ENCODE measurements around the gene RAB3A. TPM values are rescaled to one million over a fixed set of nuclear protein-coding genes. Genes with fewer than 3 reads are reported as not detected.

Gene RAB3A
- total and polyA plus RNA-seq, 9 of the 15 experiments (the other 6 are each of a cell fraction or from before 2014, with no cell fraction given) = 0.17 to 5.1 (median 0.90) TPM; not detected in 1

GRCh38 chr19:18205200-18205892 is 1.5 kb upstream of the RAB3A start (continued):
- TF ChIP-seq PKNOX1 (IDR thresholded peaks at IDR 0.05) = no peak
- TF ChIP-seq SUPT5H (IDR thresholded peaks at IDR 0.05) = no peak
- TF ChIP-seq KLF1 (tag; IDR thresholded peaks at IDR 0.05) = no peak
- TF ChIP-seq SOX6 (IDR thresholded peaks at IDR 0.05) = no peak
- no peak for TF ChIP-seq IRF1 (CRISPR knock-in tag; IDR thresholded peaks at IDR 0.05; ENCODE audit: borderline replicate concordance)
- TF ChIP-seq CCNT2 (IDR thresholded peaks at IDR 0.05; ENCODE audit: borderline replicate concordance, extremely low read depth, insufficient read length, low read depth, low read length) = peak; percentile 31
- no peak for TF ChIP-seq NFRKB (IDR thresholded peaks at IDR 0.05; ENCODE audit: low read depth)
- TF ChIP-seq CBFA2T3 (IDR thresholded peaks at IDR 0.05) = no peak
- TF ChIP-seq ZNF655 (CRISPR knock-in tag; IDR thresholded peaks at IDR 0.05) = no peak
- TF ChIP-seq MNT (conservative IDR thresholded peaks at IDR 0.05) = peak; percentile 55 to 74; a peak in 3 of 4 replicates
- no peak for TF ChIP-seq ZNF143 (CRISPR knock-in tag; IDR thresholded peaks at IDR 0.05)
- TF ChIP-seq ZFPM2 (CRISPR knock-in tag; IDR thresholded peaks at IDR 0.05) = no peak
- no peak for TF ChIP-seq GATAD2A (IDR thresholded peaks at IDR 0.05)
- TF ChIP-seq ZNF778 (CRISPR knock-in tag; IDR thresholded peaks at IDR 0.05) = no peak
- no peak for TF ChIP-seq TEAD4 (IDR thresholded peaks at IDR 0.05; ENCODE audit: low read length)
- no peak for TF ChIP-seq TEAD4 (CRISPR knock-in tag; IDR thresholded peaks at IDR 0.05; ENCODE audit: borderline replicate concordance)
- no peak for TF ChIP-seq ZNF134 (CRISPR knock-in tag; conservative IDR thresholded peaks at IDR 0.05)
- peak; percentile 24; the same call in 1 of the 2 replicates for TF ChIP-seq CREB1 (IDR thresholded peaks at IDR 0.05)
- no peak for TF ChIP-seq CREB1 (CRISPR knock-in tag; IDR thresholded peaks at IDR 0.05)
- TF ChIP-seq KLF10 (CRISPR knock-in tag; IDR thresholded peaks at IDR 0.05) = no peak
- TF ChIP-seq ASH1L (IDR thresholded peaks at IDR 0.05; ENCODE audit: borderline replicate concordance, low read depth, partially characterized antibody) = no peak
- no peak for TF ChIP-seq ETS1 (conservative IDR thresholded peaks at IDR 0.05; ENCODE audit: control insufficient read depth, low read depth, low read length)
- TF ChIP-seq NR1H2 (CRISPR knock-in tag; IDR thresholded peaks at IDR 0.05) = no peak
- no peak for TF ChIP-seq LEF1 (IDR thresholded peaks at IDR 0.05)
- no peak; the same call in 1 of the 2 replicates for TF ChIP-seq SP1 (CRISPR knock-in tag; IDR thresholded peaks at IDR 0.05)
- TF ChIP-seq LARP7 (IDR thresholded peaks at IDR 0.05) = no peak
- no peak for TF ChIP-seq RBM39 (optimal IDR thresholded peaks at IDR 0.05; ENCODE audit: low read depth, low read length)
